ENCODE data around the gene COX5A. TPM values are rescaled to one million over a fixed set of nuclear protein-coding genes. Genes with fewer than 3 reads are reported as not detected.
"Not testable (repeated sequence)": the region's sequence is repeated elsewhere in the genome, so short reads cannot be mapped to it uniquely, and the experiment has no call there.

The COX5A gene
- total and polyA plus RNA-seq, 7 donors, result 73.7 to 1,227 (median 124) TPM

DNA sequence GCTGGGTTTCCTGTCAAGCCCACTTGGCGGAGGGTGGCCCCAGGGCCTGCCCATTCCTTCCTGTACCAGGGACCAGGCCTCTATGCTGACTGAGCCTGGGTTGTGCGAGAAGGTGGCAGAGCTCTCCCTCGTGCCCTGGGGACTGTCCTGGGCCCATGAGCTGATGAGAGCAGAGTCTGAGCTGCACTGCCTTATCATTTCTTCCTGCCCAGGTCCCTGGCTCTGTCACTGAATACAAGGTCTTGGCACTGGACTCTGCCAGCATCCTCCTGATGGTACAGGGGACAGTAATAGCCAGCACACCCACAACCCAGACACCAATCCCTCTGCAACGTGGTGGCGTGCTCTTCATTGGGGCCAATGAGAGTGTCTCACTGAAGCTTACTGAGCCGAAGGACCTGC, 40.6 kb downstream of the COX5A start:
- peaks cover 0 to 10% (median 8%) of the 10 kb centered on the region in 4 donors for H3K4me1 ChIP-seq
- peaks cover 14 to 80% (median 29%) of the 10 kb centered on the region in 4 donors for H3K36me3 ChIP-seq
- H3K9me3 ChIP-seq, result no peaks in the 10 kb centered on the region
- H3K27me3 ChIP-seq, result no peaks in the 10 kb centered on the region
- H3K4me3 ChIP-seq, result no peak overlapping the region
- intact Hi-C loops (cut with DNase I), result no loop called here
- DNase-seq, result no peak
- no peak for TF ChIP-seq POLR2A (IDR thresholded peaks at IDR 0.05)
- no peak for TF ChIP-seq POLR2AphosphoS5 (IDR thresholded peaks at IDR 0.05)
- no peak for TF ChIP-seq EP300 (IDR thresholded peaks at IDR 0.05)
- no peak for TF ChIP-seq CTCF (IDR thresholded peaks at IDR 0.05)
- H3K27ac ChIP-seq, result no peak overlapping the region
- 85 to 88% methylated on average over 6 of the region's 6 CpGs for WGBS, 2 donors

DNA sequence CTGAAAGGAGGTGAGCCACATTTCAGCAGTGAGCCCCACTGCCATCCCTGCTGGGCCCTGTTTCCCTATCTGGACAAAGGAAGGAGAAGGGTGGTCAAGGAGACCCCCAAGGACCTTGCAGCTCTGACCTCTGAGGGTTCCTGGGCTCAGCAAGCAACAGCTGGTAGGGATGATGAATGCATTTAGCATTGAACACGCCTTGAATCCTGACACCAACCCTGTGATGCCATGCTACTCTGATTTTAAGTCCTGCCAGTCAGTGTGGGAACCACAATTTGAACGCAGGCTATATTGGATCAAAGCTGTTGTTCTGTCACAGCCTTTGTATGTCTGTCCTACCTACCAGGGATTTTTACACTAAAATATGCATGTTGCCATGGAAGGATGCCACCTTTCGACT, 41.6 kb downstream of the COX5A start:
- Histone ChIP-seq H3K4me3 (no peak overlapping the region), H3K27ac (no peak overlapping the region), H3K4me1 (peaks cover 0 to 3% (median 2%) of the 10 kb centered on the region in 4 donors), H3K27me3 (no peaks in the 10 kb centered on the region), H3K9me3 (no peaks in the 10 kb centered on the region), H3K36me3 (peaks cover 14 to 79% (median 27%) of the 10 kb centered on the region in 4 donors)
- WGBS, 2 donors, result 93% methylated on average over 3 of the region's 3 CpGs
- DNase-seq, result no peak
- intact Hi-C loops (cut with DNase I), result no loop called here
- no peak for TF ChIP-seq EP300 (IDR thresholded peaks at IDR 0.05)
- TF ChIP-seq CTCF (IDR thresholded peaks at IDR 0.05), result no peak
- peak in 1 of 4 donors; percentile 6 for TF ChIP-seq POLR2AphosphoS5 (IDR thresholded peaks at IDR 0.05)
- TF ChIP-seq POLR2A (IDR thresholded peaks at IDR 0.05), result no peak

DNA sequence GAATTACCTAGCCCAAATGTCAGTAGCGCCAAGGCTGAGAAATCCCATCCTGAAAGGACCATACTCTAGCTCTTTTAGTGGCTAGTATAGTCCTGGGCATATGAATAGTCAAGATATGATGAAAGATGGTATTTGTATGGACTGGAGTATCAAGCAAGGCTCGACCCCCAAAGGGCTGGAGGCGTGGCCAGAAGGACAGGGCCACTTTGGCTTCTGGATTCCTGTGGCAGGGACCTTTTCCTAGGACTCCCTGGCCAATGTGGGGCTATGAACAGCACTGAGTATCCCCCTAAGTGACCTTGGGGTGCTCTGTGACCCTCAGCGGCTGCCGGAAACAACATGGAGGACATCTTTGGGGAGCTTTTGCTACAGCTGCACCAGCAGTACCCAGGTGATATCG, 42.0 kb downstream of the COX5A start:
- 95% methylated on average over 6 of the region's 6 CpGs for WGBS, 2 donors
- Histone ChIP-seq H3K4me3 (no peak overlapping the region), H3K27ac (no peak overlapping the region), H3K9me3 (no peaks in the 10 kb centered on the region), H3K4me1 (peaks cover 0 to 3% (median 2%) of the 10 kb centered on the region in 4 donors), H3K27me3 (no peaks in the 10 kb centered on the region), H3K36me3 (peaks cover 9 to 76% (median 26%) of the 10 kb centered on the region in 4 donors)
- TF ChIP-seq POLR2A (IDR thresholded peaks at IDR 0.05) (no peak), POLR2AphosphoS5 (IDR thresholded peaks at IDR 0.05) (no peak), CTCF (IDR thresholded peaks at IDR 0.05) (no peak)
- DNase-seq, result no peak
- intact Hi-C loops (cut with DNase I), result no loop called here

DNA sequence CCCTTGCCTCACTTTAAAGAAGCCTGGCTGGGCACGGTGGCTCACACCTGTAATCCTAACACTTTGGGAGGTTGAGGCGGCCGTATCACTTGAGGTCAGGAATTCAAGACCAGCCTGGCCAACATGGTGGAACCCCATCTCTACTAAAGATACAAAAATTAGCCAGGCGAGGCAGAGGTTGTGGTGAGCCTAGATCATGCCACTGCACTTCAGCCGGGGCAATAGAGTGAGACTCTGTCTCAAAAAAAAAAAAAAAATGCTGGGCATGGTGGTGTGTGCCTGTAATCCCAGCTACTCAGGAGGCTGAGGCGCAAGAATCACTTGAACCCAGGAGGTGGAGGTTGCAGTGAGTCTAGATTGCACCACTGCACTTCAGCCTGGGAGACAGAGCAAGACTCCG, 43.5 kb downstream of the COX5A start:
- H3K4me3 ChIP-seq; H3K27me3 ChIP-seq; DNase-seq; H3K27ac ChIP-seq; H3K9me3 ChIP-seq; intact Hi-C loops (cut with DNase I): not testable (repeated sequence)
- 96 to 98% methylated on average over 7 of the region's 7 CpGs for WGBS, 2 donors
- H3K36me3 ChIP-seq, result peaks cover 0 to 61% (median 13%) of the 10 kb centered on the region in 4 donors
- peaks cover 0 to 14% (median 11%) of the 10 kb centered on the region in 4 donors for H3K4me1 ChIP-seq

DNA sequence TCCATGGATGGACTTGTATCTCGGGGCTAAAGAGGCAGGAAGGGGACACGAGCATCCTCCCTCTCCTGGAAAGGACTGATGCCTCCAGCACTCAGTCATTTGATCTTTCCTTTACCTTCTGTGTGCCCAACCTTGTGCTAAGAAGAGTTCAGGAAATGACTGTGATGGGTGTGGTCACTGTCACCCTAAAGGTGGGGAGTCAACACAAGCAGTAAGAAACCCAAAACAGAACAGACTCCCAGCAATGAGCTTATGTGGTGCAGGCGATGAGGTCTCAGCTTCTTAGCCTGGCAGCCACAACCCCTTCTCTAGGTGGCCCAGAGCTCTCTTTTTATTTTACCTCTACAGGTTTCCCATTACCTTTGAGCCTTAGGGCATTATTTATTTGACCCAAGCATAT, 44.2 kb downstream of the COX5A start:
- no peaks in the 10 kb centered on the region for H3K9me3 ChIP-seq
- 67 to 84% methylated on average over 3 of the region's 3 CpGs for WGBS, 2 donors
- no peak overlapping the region for H3K4me3 ChIP-seq
- no peak for DNase-seq
- H3K4me1 ChIP-seq, result peaks cover 0 to 22% (median 18%) of the 10 kb centered on the region in 4 donors
- intact Hi-C loops (cut with DNase I), result no loop called here
- no peak for TF ChIP-seq POLR2AphosphoS5 (IDR thresholded peaks at IDR 0.05)
- no peak for TF ChIP-seq EP300 (IDR thresholded peaks at IDR 0.05)
- TF ChIP-seq POLR2A (IDR thresholded peaks at IDR 0.05), result no peak
- no peak for TF ChIP-seq CTCF (IDR thresholded peaks at IDR 0.05)
- no peaks in the 10 kb centered on the region for H3K27me3 ChIP-seq
- no peak overlapping the region for H3K27ac ChIP-seq
- H3K36me3 ChIP-seq, result peaks cover 0 to 54% (median 7%) of the 10 kb centered on the region in 4 donors
